Superior temporal gyrus (tissue), 1 donor: ENCODE data around the gene PRG2.
A peak's percentile ranks its signal among the peaks of the same experiment; 100 is the strongest.
"Not testable (repeated sequence)": the region's sequence is repeated elsewhere in the genome, so short reads cannot be mapped to it uniquely, and the experiment has no call there.

Experiments used
- DNase-seq: peaks from one replicate; pipeline ENCODE4 v3.0.0-alpha.2; 2016; ENCODE audit errors: extremely low spot score

The PRG2 gene

GRCh38 chr11:57347336-57347735, 43.1 kb downstream of the PRG2 start:
- DNase-seq: no peak

GRCh38 chr11:57345555-57346211, 44.8 kb downstream of the PRG2 start:
- peak; percentile 88 for DNase-seq

- DNase-seq: no peak
Measured at GRCh38 chr11:57344826-57345225, 45.6 kb downstream of the PRG2 start.

GRCh38 chr11:57343825-57344224, 46.6 kb downstream of the PRG2 start:
- DNase-seq: no peak

GRCh38 chr11:57342702-57343101, 47.7 kb downstream of the PRG2 start:
- DNase-seq: no peak

- no peak for DNase-seq
Measured at GRCh38 chr11:57341250-57341808, 49.1 kb downstream of the PRG2 start.

GRCh38 chr11:57340039-57340615, 50.3 kb downstream of the PRG2 start:
- no peak for DNase-seq

GRCh38 chr11:57339328-57339727, 51.1 kb downstream of the PRG2 start:
- no peak for DNase-seq

- DNase-seq: no peak
Measured at GRCh38 chr11:57338142-57338541, 52.3 kb downstream of the PRG2 start, which contains the start of gene P2RX3. TSS of gene P2RX3 (plus strand) at chr11:57338352. CDS start at chr11:57338551, 199 bp downstream.

GRCh38 chr11:57336856-57337255, 53.6 kb downstream of the PRG2 start:
- not testable (repeated sequence) for DNase-seq
